ENCODE results near the gene CACNA1D.

The CACNA1D gene

GRCh38 chr3:53695324-53695690 lies 200.9 kb downstream of the CACNA1D start:
- DNase-seq = no peak

- DNase-seq = no peak
Observed at GRCh38 chr3:53696401-53697172, 202.2 kb downstream of the CACNA1D start.

GRCh38 chr3:53700441-53700840 lies 206.0 kb downstream of the CACNA1D start:
- no peak for DNase-seq

- no peak for DNase-seq
Observed at GRCh38 chr3:53702776-53703530, 208.5 kb downstream of the CACNA1D start.

GRCh38 chr3:53703630-53704362 lies 209.4 kb downstream of the CACNA1D start:
- no peak for DNase-seq

- no peak for DNase-seq
Observed at GRCh38 chr3:53704363-53704725, 209.9 kb downstream of the CACNA1D start.

- no peak for DNase-seq
Observed at GRCh38 chr3:53705024-53705745, 210.8 kb downstream of the CACNA1D start.

- DNase-seq = no peak
Observed at GRCh38 chr3:53705774-53706173, 211.4 kb downstream of the CACNA1D start.

GRCh38 chr3:53707222-53707621 lies 212.8 kb downstream of the CACNA1D start:
- no peak for DNase-seq

- no peak for DNase-seq
Observed at GRCh38 chr3:53708001-53708621, 213.7 kb downstream of the CACNA1D start.

- DNase-seq = no peak
Observed at GRCh38 chr3:53709256-53709655, 214.8 kb downstream of the CACNA1D start.

GRCh38 chr3:53709860-53710674 lies 215.7 kb downstream of the CACNA1D start:
- peak; percentile 31 for DNase-seq

- no peak for DNase-seq
Observed at GRCh38 chr3:53711387-53711786, 217.0 kb downstream of the CACNA1D start.

GRCh38 chr3:53712817-53713388 lies 218.5 kb downstream of the CACNA1D start:
- no peak for DNase-seq

GRCh38 chr3:53713626-53714025 lies 219.2 kb downstream of the CACNA1D start:
- DNase-seq = no peak

GRCh38 chr3:53715815-53716483 lies 221.5 kb downstream of the CACNA1D start:
- no peak for DNase-seq

GRCh38 chr3:53716998-53717397 lies 222.6 kb downstream of the CACNA1D start:
- no peak for DNase-seq

- no peak for DNase-seq
Observed at GRCh38 chr3:53718462-53718861, 224.1 kb downstream of the CACNA1D start.

GRCh38 chr3:53719796-53720195 lies 225.4 kb downstream of the CACNA1D start:
- DNase-seq = no peak
